GM18502 (cell line): ENCODE data around the gene MUTYH.
"Not testable (repeated sequence)": the region's sequence is repeated elsewhere in the genome, so short reads cannot be mapped to it uniquely, and the experiment has no call there.

Experiments used
- ATAC-seq: cut with Tn5 transposase; IDR thresholded peaks from one replicate; pipeline ENCODE4 v1.9.1; 2021; ENCODE audit warnings: mild to moderate bottlenecking; ENCODE audit not compliant: unreplicated experiment, poor library complexity

MUTYH gene

DNA sequence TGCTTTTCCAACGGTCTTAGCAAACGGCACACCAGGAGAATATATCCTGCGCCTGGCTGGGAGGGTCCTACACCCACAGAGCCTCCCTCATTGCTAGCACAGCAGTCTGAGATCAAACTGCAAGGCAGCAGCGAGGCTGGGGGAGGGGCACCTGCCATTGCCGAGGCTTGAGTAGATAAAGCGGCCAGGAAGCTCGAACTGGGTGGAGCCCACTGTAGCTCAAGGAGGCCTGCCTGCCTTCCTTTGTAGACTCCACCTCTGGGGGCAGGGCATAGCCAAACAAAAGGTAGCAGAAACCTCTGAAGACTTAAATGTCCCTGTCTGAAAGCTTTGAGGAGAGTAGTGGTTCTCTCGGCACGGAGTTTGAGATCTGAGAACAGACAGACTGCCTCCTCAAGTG lies 55.4 kb downstream of the MUTYH start:
- not testable (repeated sequence) for ATAC-seq

- ATAC-seq: no peak
Measured at GRCh38 chr1:45282351-45282750, 57.9 kb downstream of the MUTYH start.
